D721Med (cell line): ENCODE data around the gene DOCK1.

Experiments used
- DNase-seq: peaks from one replicate; pipeline ENCODE4 v3.0.0; 2011; ENCODE audit warnings: low spot score; ENCODE audit not compliant: insufficient read length
- FAIRE-seq: peaks from 2 replicates; lab custom pipeline; 2011; peaks lifted over from hg19 to GRCh38; lab: Jason Lieb, UNC
- CTCF ChIP-seq: IDR thresholded peaks from 2 replicates; pipeline ENCODE4 v1.5.1; 2012; ENCODE audit warnings: mild to moderate bottlenecking, control low read depth; ENCODE audit not compliant: insufficient read depth; ENCODE audit errors: missing control alignments

The DOCK1 gene

GRCh38 chr10:127456122-127456521, 550.9 kb downstream of the DOCK1 start:
- TF ChIP-seq CTCF: no peak
- no peak for DNase-seq
- no peak for FAIRE-seq

- DNase-seq (no peak), FAIRE-seq (no peak)
- no peak for TF ChIP-seq CTCF
Measured at GRCh38 chr10:127458016-127458810, 553.0 kb downstream of the DOCK1 start.

- TF ChIP-seq CTCF: no peak
- DNase-seq: no peak
- FAIRE-seq: no peak
Measured at GRCh38 chr10:127458829-127459228, 553.6 kb downstream of the DOCK1 start.

- DNase-seq (no peak), FAIRE-seq (no peak)
- TF ChIP-seq CTCF: no peak
Measured at GRCh38 chr10:127459918-127460317, 554.7 kb downstream of the DOCK1 start.

- no peak for TF ChIP-seq CTCF
- DNase-seq (no peak), FAIRE-seq (no peak)
Measured at GRCh38 chr10:127462643-127463295, 557.5 kb downstream of the DOCK1 start.

GRCh38 chr10:127463548-127463947, 558.3 kb downstream of the DOCK1 start:
- DNase-seq: no peak
- no peak for TF ChIP-seq CTCF
- no peak for FAIRE-seq

GRCh38 chr10:127464561-127464960, 559.3 kb downstream of the DOCK1 start:
- TF ChIP-seq CTCF: no peak
- FAIRE-seq (no peak), DNase-seq (no peak)
